GM21360 (cell line): ENCODE measurements around the gene PPIF.

ENCODE experiments used
- ATAC-seq: cut with Tn5 transposase; IDR thresholded peaks from one replicate; pipeline ENCODE4 v1.9.1; 2021; ENCODE audit warnings: mild to moderate bottlenecking, moderate library complexity; ENCODE audit not compliant: unreplicated experiment

Gene PPIF

GRCh38 chr10:79399223-79399831, 52.1 kb downstream of the PPIF start:
- no peak for ATAC-seq

- no peak for ATAC-seq
Observed at GRCh38 chr10:79400146-79401004, 53.1 kb downstream of the PPIF start.

GRCh38 chr10:79401015-79401921, 54.0 kb downstream of the PPIF start:
- ATAC-seq = no peak

GRCh38 chr10:79402625-79402946, 55.3 kb downstream of the PPIF start:
- ATAC-seq = no peak

- no peak for ATAC-seq
Observed at GRCh38 chr10:79402951-79403350, 55.7 kb downstream of the PPIF start.

- ATAC-seq = no peak
Observed at GRCh38 chr10:79403441-79404230, 56.4 kb downstream of the PPIF start.

- ATAC-seq = no peak
Observed at GRCh38 chr10:79404231-79404609, 57.0 kb downstream of the PPIF start.

GRCh38 chr10:79404690-79405131, 57.4 kb downstream of the PPIF start:
- ATAC-seq = no peak
